Stomach (tissue), 9 donors: ENCODE results near the gene NALCN. TPM values are rescaled to one million over a fixed set of nuclear protein-coding genes. Genes with fewer than 3 reads are reported as not detected.
A peak's percentile ranks its signal among the peaks of the same experiment; 100 is the strongest.

ENCODE experiments used
- DNase-seq, 2 donors: peaks; one replicate each; pipeline versions ENCODE4 v3.0.0 to v3.0.0-alpha.2; 2013 to 2019
- H3K27ac ChIP-seq, 5 donors: fragments of 200-600 bp in 4 of 5; sonication (generic) in 4 of 5; one replicate each; pipeline ENCODE4 v1.5.1; 2013 to 2019; ENCODE audit warnings: mild to moderate bottlenecking in 1 of 5, moderate library complexity in 1 of 5
- H3K27me3 ChIP-seq, 3 donors: fragments of 200-600 bp; sonication (generic); one replicate each; pipeline ENCODE4 v1.5.1; 2017 to 2019; ENCODE audit warnings: mixed run types in 1 of 3
- H3K36me3 ChIP-seq, 4 donors: fragments of 200-600 bp; sonication (generic); 1 replicate in 3 of 4; 2 replicates in 1 of 4; pipeline ENCODE4 v1.5.1; 2016 to 2019
- H3K4me1 ChIP-seq, 4 donors: fragments of 200-600 bp; sonication (generic); one replicate each; pipeline ENCODE4 v1.5.1; 2016 to 2019
- H3K4me3 ChIP-seq, 4 donors: fragments of 200-600 bp; sonication (generic) in 3 of 4; one replicate each; pipeline ENCODE4 v1.5.1; 2016 to 2019; ENCODE audit warnings: mild to moderate bottlenecking in 1 of 4
- H3K9me3 ChIP-seq, 4 donors: fragments of 200-600 bp; sonication (generic); one replicate each; pipeline ENCODE4 v1.5.1; 2016 to 2019
- CTCF ChIP-seq, 7 experiments: fragments of 450-650 bp in 4 of 7; fragments of 200-600 bp in 3 of 7; sonication (generic) in 3 of 7; IDR thresholded peaks; one replicate each; pipeline ENCODE4 v1.5.1; 2016 to 2019; ENCODE audit warnings: antibody characterized with exemption in 7 of 7, control low read depth in 2 of 7, mild to moderate bottlenecking in 1 of 7
- EP300 ChIP-seq: sonication (generic); formaldehyde crosslinking; IDR thresholded peaks from one replicate; pipeline ENCODE4 v1.6.1; 2017; ENCODE audit warnings: antibody characterized with exemption
- POLR2A ChIP-seq, 4 donors: fragments of 450-650 bp; IDR thresholded peaks; one replicate each; pipeline ENCODE4 v1.6.1; 2016; ENCODE audit warnings: antibody characterized with exemption in 4 of 4, control low read depth in 2 of 4, mild to moderate bottlenecking in 1 of 4, moderate library complexity in 1 of 4
- POLR2AphosphoS5 ChIP-seq, 3 donors: sonication (generic); formaldehyde crosslinking; IDR thresholded peaks; one replicate each; pipeline ENCODE4 v1.6.1; 2016; ENCODE audit warnings: antibody characterized with exemption in 3 of 3
- WGBS, 5 donors: extraction: QIAGEN DNeasy Blood & Tissue Kit in 3 of 5; methylation state at CpG; one replicate each; pipeline versions ENCODE4 v1.1.5 to v1.1.7; 2013 to 2018; 5-methylcytosine and 5-hydroxymethylcytosine counted together
- intact Hi-C: fragments of 100-400 bp; cut with DNase I; formaldehyde crosslinking; loops from one replicate; pipeline ENCODE4 v1.15.1; 2023; ENCODE audit warnings: low total_unique reads
- polyA plus RNA-seq, 3 donors: library from polyadenylated mRNA; stranded (reverse); fragments of 200-250 nt; gene quantifications; one replicate each; pipeline ENCODE4 v1.2.3, GENCODE V29; 2013
- total RNA-seq, 5 donors: library from RNA; depleted of rRNA; stranded (reverse); fragments of >200 nt; gene quantifications; one replicate each; pipeline versions ENCODE4 v1.1.0 to v1.2.3, GENCODE V29; 2014 to 2016
- donor health status: healthy with polysubstance abuse.
- donor health status: Bipolar disorder and iron deficiency.
- donor health status: healthy.

Gene NALCN
- total and polyA plus RNA-seq, 8 donors = 0.15 to 2.9 (median 1.2) TPM; not detected in 2

GRCh38 chr13:101127741-101128353 is 288.5 kb downstream of the NALCN start:
- intact Hi-C loops = no loop called here
- H3K27me3 ChIP-seq = no peaks in the 10 kb centered on the region
- H3K4me1 ChIP-seq = no peaks in the 10 kb centered on the region
- no peak overlapping the region for H3K4me3 ChIP-seq
- WGBS, 5 donors = 54 to 73% (median 62%) methylated on average over 5 of the region's 5 CpGs
- no peak overlapping the region for H3K27ac ChIP-seq
- TF ChIP-seq CTCF (IDR thresholded peaks at IDR 0.05) (peak in 4 of 7 experiments; percentile 36 to 65 (median 42)), EP300 (no peak)
- DNase-seq = peak in 1 of 2 donors; percentile 78
- no peaks in the 10 kb centered on the region for H3K36me3 ChIP-seq
- no peaks in the 10 kb centered on the region for H3K9me3 ChIP-seq

- 64 to 92% (median 80%) methylated on average over 1 of the region's 1 CpG for WGBS, 5 donors
- Histone ChIP-seq H3K4me1 (no peaks in the 10 kb centered on the region), H3K9me3 (no peaks in the 10 kb centered on the region), H3K27ac (no peak overlapping the region), H3K36me3 (no peaks in the 10 kb centered on the region), H3K4me3 (no peak overlapping the region), H3K27me3 (no peaks in the 10 kb centered on the region)
- intact Hi-C loops = no loop called here
- DNase-seq = no peak
- no peak for TF ChIP-seq EP300
- TF ChIP-seq POLR2AphosphoS5 (IDR thresholded peaks at IDR 0.05) = no peak
These were observed 293.3 kb downstream of the NALCN start for GRCh38 chr13:101123028-101123427.

GRCh38 chr13:101121608-101122007 is 294.7 kb downstream of the NALCN start:
- no peaks in the 10 kb centered on the region for H3K36me3 ChIP-seq
- H3K9me3 ChIP-seq = no peaks in the 10 kb centered on the region
- H3K4me1 ChIP-seq = no peaks in the 10 kb centered on the region
- H3K27ac ChIP-seq = no peak overlapping the region
- no peak overlapping the region for H3K4me3 ChIP-seq
- DNase-seq = no peak
- no peaks in the 10 kb centered on the region for H3K27me3 ChIP-seq
- intact Hi-C loops = no loop called here
- TF ChIP-seq EP300 (no peak), CTCF (IDR thresholded peaks at IDR 0.05) (no peak), POLR2AphosphoS5 (IDR thresholded peaks at IDR 0.05) (no peak)
- WGBS, 5 donors = 61 to 71% (median 71%) methylated on average over 4 of the region's 4 CpGs

- Histone ChIP-seq H3K36me3 (no peaks in the 10 kb centered on the region), H3K4me3 (no peak overlapping the region), H3K9me3 (no peaks in the 10 kb centered on the region), H3K27ac (no peak overlapping the region), H3K27me3 (no peaks in the 10 kb centered on the region), H3K4me1 (no peaks in the 10 kb centered on the region)
- intact Hi-C loops = no loop called here
- TF ChIP-seq CTCF (IDR thresholded peaks at IDR 0.05) (no peak), EP300 (no peak), POLR2A (IDR thresholded peaks at IDR 0.05) (no peak), POLR2AphosphoS5 (IDR thresholded peaks at IDR 0.05) (no peak)
- 52 to 71% (median 61%) methylated on average over 2 of the region's 2 CpGs for WGBS, 5 donors
- DNase-seq = no peak
These were observed 296.3 kb downstream of the NALCN start for GRCh38 chr13:101120007-101120406.

GRCh38 chr13:101116826-101117225 is 299.5 kb downstream of the NALCN start:
- no peaks in the 10 kb centered on the region for H3K36me3 ChIP-seq
- H3K4me1 ChIP-seq = no peaks in the 10 kb centered on the region
- WGBS, 5 donors = 49 to 65% (median 56%) methylated on average over 4 of the region's 4 CpGs
- TF ChIP-seq POLR2A (IDR thresholded peaks at IDR 0.05) (no peak), EP300 (no peak), POLR2AphosphoS5 (IDR thresholded peaks at IDR 0.05) (no peak), CTCF (IDR thresholded peaks at IDR 0.05) (no peak)
- no peak for DNase-seq
- H3K4me3 ChIP-seq = no peak overlapping the region
- no peaks in the 10 kb centered on the region for H3K27me3 ChIP-seq
- H3K27ac ChIP-seq = no peak overlapping the region
- intact Hi-C loops = no loop called here
- H3K9me3 ChIP-seq = no peaks in the 10 kb centered on the region
